ENCODE measurements around the gene PAX5.
A peak's percentile ranks its signal among the peaks of the same experiment; 100 is the strongest.

PAX5 gene

GRCh38 chr9:37011530-37011929 is 22.5 kb downstream of the PAX5 start:
- DNase-seq = no peak

- DNase-seq = no peak
These were observed 23.1 kb downstream of the PAX5 start for GRCh38 chr9:37010976-37011375.

GRCh38 chr9:37010180-37010579 is 23.9 kb downstream of the PAX5 start:
- no peak for DNase-seq

GRCh38 chr9:37007295-37007694 is 26.8 kb downstream of the PAX5 start:
- no peak for DNase-seq

- no peak for DNase-seq
These were observed 28.4 kb downstream of the PAX5 start for GRCh38 chr9:37005517-37006140.

- DNase-seq = no peak
These were observed 29.6 kb downstream of the PAX5 start for GRCh38 chr9:37004424-37004935.

- no peak for DNase-seq
These were observed 31.5 kb downstream of the PAX5 start for GRCh38 chr9:37002413-37003217.

GRCh38 chr9:37002036-37002412 is 32.0 kb downstream of the PAX5 start:
- no peak for DNase-seq

- no peak for DNase-seq
These were observed 32.6 kb downstream of the PAX5 start for GRCh38 chr9:37001459-37001858.

GRCh38 chr9:36999728-37000333 is 34.2 kb downstream of the PAX5 start:
- DNase-seq = no peak

GRCh38 chr9:36997414-36997813 is 36.7 kb downstream of the PAX5 start:
- no peak for DNase-seq

GRCh38 chr9:36996706-36997086 is 37.4 kb downstream of the PAX5 start:
- no peak for DNase-seq

GRCh38 chr9:36995927-36996705 is 38.0 kb downstream of the PAX5 start:
- DNase-seq = peak; percentile 70

- no peak for DNase-seq
These were observed 39.9 kb downstream of the PAX5 start for GRCh38 chr9:36993933-36994764.

- no peak for DNase-seq
These were observed 41.4 kb downstream of the PAX5 start for GRCh38 chr9:36992501-36993316.

GRCh38 chr9:36991516-36992134 is 42.4 kb downstream of the PAX5 start:
- peak; percentile 56 for DNase-seq

- DNase-seq = no peak
These were observed 45.2 kb downstream of the PAX5 start for GRCh38 chr9:36988848-36989247.

- DNase-seq = no peak
These were observed 46.2 kb downstream of the PAX5 start for GRCh38 chr9:36987891-36988290.

GRCh38 chr9:36987409-36987808 is 46.7 kb downstream of the PAX5 start:
- DNase-seq = no peak

- DNase-seq = no peak
These were observed 47.3 kb downstream of the PAX5 start for GRCh38 chr9:36986468-36987408.

Measured in NCI-H82 (cell line).